GM12878 (cell line): ENCODE measurements around the gene RHOT1. TPM values are rescaled to one million over a fixed set of nuclear protein-coding genes. Genes with fewer than 3 reads are reported as not detected.
A peak's percentile ranks its signal among the peaks of the same experiment; 100 is the strongest.

Source experiments
- ATAC-seq: fragments of 200-7000 bp; cut with Tn5 transposase; 3 replicates; pipeline ENCODE4 v1.9.1; 2020; ENCODE audit warnings: mild to moderate bottlenecking, moderate library complexity
- BruUV-seq: library from RNA; stranded (reverse); fragments of 400-500 nt; replicated peaks from 2 replicates; lab custom pipeline; 2021; lab: Mats Ljungman, UMichigan
- CTCF ChIA-PET: fragments of 300-600 bp; sonication (Branson Sonifier 250); formaldehyde crosslinking; extraction: SDS; loops from one replicate; lab custom pipeline; 2021; ENCODE audit warnings: inconsistent platforms; lab: Yijun Ruan, JAX
- POLR2A ChIA-PET: fragments of 350-600 bp; formaldehyde crosslinking; extraction: SDS; loops from one replicate; lab custom pipeline; 2021; ENCODE audit warnings: inconsistent platforms; lab: Charles Lee
- RAD21 ChIA-PET: fragments of 300-600 bp; sonication (Branson Sonifier 250); formaldehyde crosslinking; loops from one replicate; lab custom pipeline; 2023; ENCODE audit warnings: antibody characterized with exemption; ENCODE audit not compliant: unreplicated experiment; lab: Charles Lee
- SMC1A ChIA-PET: fragments of 300-600 bp; sonication (Branson Sonifier 250); formaldehyde crosslinking; loops from one replicate; lab custom pipeline; 2023; ENCODE audit not compliant: unreplicated experiment, uncharacterized antibody; lab: Charles Lee
- DNase-seq: peaks from one replicate; pipeline ENCODE4 v3.0.0-alpha.2; 2011; ENCODE audit warnings: low read depth, low spot score
- FAIRE-seq: peaks from 3 replicates; lab custom pipeline; 2011; peaks lifted over from hg19 to GRCh38; lab: Jason Lieb, UNC
- H2AFZ ChIP-seq: 2 replicates; pipeline ENCODE4 v1.6.0; 2011; ENCODE audit warnings: low read depth, low read length, control low read depth; ENCODE audit not compliant: control insufficient read depth
- H3K27ac ChIP-seq: 2 replicates; pipeline ENCODE4 v1.5.1; 2011; ENCODE audit warnings: control low read depth; ENCODE audit not compliant: control insufficient read depth, insufficient read depth
- H3K27me3 ChIP-seq, 2 experiments: replicated peaks in 1 of 2; 2 replicates each; pipeline versions ENCODE4 v1.6.0 to v1.6.1; 2011; ENCODE audit warnings: low read length in 1 of 2; ENCODE audit not compliant: control insufficient read depth in 2 of 2, insufficient read depth in 2 of 2
- H3K36me3 ChIP-seq, 2 experiments: 2 replicates each; pipeline ENCODE4 v1.5.1; 2011; ENCODE audit warnings: low read length in 1 of 2; ENCODE audit not compliant: control insufficient read depth in 2 of 2, insufficient read depth in 2 of 2
- H3K4me1 ChIP-seq: 2 replicates; pipeline ENCODE4 v1.6.1; 2011; ENCODE audit warnings: mild to moderate bottlenecking, low read length, moderate library complexity, mixed read lengths; ENCODE audit not compliant: control insufficient read depth, insufficient read depth
- H3K4me2 ChIP-seq: 2 replicates; pipeline ENCODE4 v1.6.0; 2011; ENCODE audit warnings: control low read depth; ENCODE audit not compliant: control insufficient read depth, insufficient read depth
- H3K4me3 ChIP-seq: fragments of 200-600 bp; sonication (generic); 2 replicates; pipeline ENCODE4 v1.5.1; 2016
- H3K79me2 ChIP-seq: 2 replicates; pipeline ENCODE4 v1.6.0; 2011; ENCODE audit warnings: low read length; ENCODE audit not compliant: control insufficient read depth, insufficient read depth
- H3K9ac ChIP-seq: 2 replicates; pipeline ENCODE4 v1.8.0; 2011; ENCODE audit warnings: low read length, control low read depth, mixed read lengths; ENCODE audit not compliant: control insufficient read depth, insufficient read depth
- H3K9me3 ChIP-seq: replicated peaks from 3 replicates; pipeline ENCODE4 v1.5.1; 2011; ENCODE audit warnings: mild to moderate bottlenecking, low read length; ENCODE audit not compliant: control insufficient read depth, insufficient read depth
- H4K20me1 ChIP-seq: 2 replicates; pipeline ENCODE4 v1.6.0; 2011; ENCODE audit not compliant: control insufficient read depth, insufficient read depth
- BACH1 ChIP-seq: fragments of 450-650 bp; IDR thresholded peaks from 2 replicates; pipeline ENCODE4 v1.6.1; 2017; ENCODE audit warnings: mild to moderate bottlenecking, borderline replicate concordance
- BRCA1 ChIP-seq: IDR thresholded peaks from 2 replicates; pipeline ENCODE4 v1.6.1; 2011; ENCODE audit warnings: low read depth, low read length, improper control_type of control experiment
- E2F8 ChIP-seq: fragments of 450-650 bp; IDR thresholded peaks from 2 replicates; pipeline ENCODE4 v1.6.1; 2018; ENCODE audit warnings: mild to moderate bottlenecking, low read depth, moderate library complexity; ENCODE audit not compliant: partially characterized antibody
- EED ChIP-seq: sonication (generic); IDR thresholded peaks from 2 replicates; pipeline ENCODE4 v1.6.1; 2016; ENCODE audit warnings: antibody characterized with exemption, low read depth
- FOS ChIP-seq: IDR thresholded peaks from 3 replicates; pipeline ENCODE4 v1.6.1; 2011; ENCODE audit warnings: borderline replicate concordance; ENCODE audit not compliant: insufficient read length; ENCODE audit errors: extremely low read depth
- NFIC ChIP-seq: IDR thresholded peaks from 2 replicates; pipeline ENCODE4 v1.6.1; 2012; ENCODE audit warnings: low read depth, mild to moderate bottlenecking, inconsistent platforms, low read length, moderate library complexity
- NFXL1 ChIP-seq: fragments of 450-650 bp; IDR thresholded peaks from 2 replicates; pipeline ENCODE4 v1.6.1; 2017; ENCODE audit warnings: antibody characterized with exemption, mild to moderate bottlenecking, borderline replicate concordance
- NFYB ChIP-seq: IDR thresholded peaks from 2 replicates; pipeline ENCODE4 v1.6.1; 2011; ENCODE audit warnings: low read depth, mild to moderate bottlenecking, low read length, improper control_type of control experiment, moderate library complexity; ENCODE audit not compliant: insufficient read depth
- PKNOX1 ChIP-seq: fragments of 450-650 bp; IDR thresholded peaks from 2 replicates; pipeline ENCODE4 v1.6.1; 2016; ENCODE audit warnings: mild to moderate bottlenecking
- PML ChIP-seq: IDR thresholded peaks from 2 replicates; pipeline ENCODE4 v1.6.1; 2012; ENCODE audit warnings: low read length, inconsistent platforms
- POLR2AphosphoS5 ChIP-seq: IDR thresholded peaks from 2 replicates; pipeline ENCODE4 v1.6.1; 2011; ENCODE audit warnings: mild to moderate bottlenecking, low read length, inconsistent platforms
- POU2F2 ChIP-seq: IDR thresholded peaks from 3 replicates; pipeline ENCODE4 v1.6.1; 2011; ENCODE audit warnings: low read depth, mild to moderate bottlenecking, low read length, borderline replicate concordance
- SUPT20H ChIP-seq: IDR thresholded peaks from 2 replicates; pipeline ENCODE4 v1.6.1; 2011; ENCODE audit warnings: low read depth, mild to moderate bottlenecking, low read length, moderate library complexity, borderline replicate concordance; ENCODE audit not compliant: control insufficient read depth
- TARDBP ChIP-seq: IDR thresholded peaks from 2 replicates; pipeline ENCODE4 v1.6.1; 2016; ENCODE audit warnings: borderline replicate concordance
- TCF12 ChIP-seq: IDR thresholded peaks from 2 replicates; pipeline ENCODE4 v1.6.1; 2011; ENCODE audit warnings: low read depth, mild to moderate bottlenecking, low read length
- USF1 ChIP-seq: IDR thresholded peaks from 2 replicates; pipeline ENCODE4 v1.6.1; 2011; ENCODE audit warnings: borderline replicate concordance, low read depth, mild to moderate bottlenecking, moderate library complexity, mixed read lengths, low read length; ENCODE audit not compliant: insufficient read depth; ENCODE audit errors: extremely low read length
- ZNF217 ChIP-seq: fragments of 450-650 bp; IDR thresholded peaks from 2 replicates; pipeline ENCODE4 v1.6.1; 2017; ENCODE audit warnings: antibody characterized with exemption, mild to moderate bottlenecking
- WGBS: methylation state at CpG from one replicate; pipeline ENCODE4 v1.1.6; 2016; ENCODE audit warnings: low lambda C conversion rate; ENCODE audit not compliant: insufficient replicate concordance, insufficient coverage; ENCODE audit errors: missing lambda C conversion rate; 5-methylcytosine and 5-hydroxymethylcytosine counted together
- in situ Hi-C: fragments of 300-500 bp; cut with MboI; formaldehyde crosslinking; loops from 9 replicates; pipeline ENCODE4 v1.14.3; 2018; ENCODE audit warnings: mixed read lengths
- intact Hi-C: fragments of 100-400 bp; cut with micrococcal nuclease; formaldehyde crosslinking; loops from one replicate; pipeline ENCODE4 v1.14.2; 2022; ENCODE audit not compliant: unreplicated experiment
- polyA plus RNA-seq, 11 experiments: library from polyadenylated mRNA; depleted of rRNA in 4 of 11; unstranded in 6 of 11; stranded (reverse) in 5 of 11; fragments of >200 nt; fragmentation: Nextera tagmentation in 4 of 11; fragmentation: Illumina TruSeq in 1 of 11; extraction: Ambion mirVana in 4 of 11; extraction: Trizol in 1 of 11; gene quantifications; 1 replicate in 1 of 11; 2 replicates in 10 of 11; pipeline versions ENCODE4 v1.2.1 to v1.2.3, GENCODE V29; 2011 to 2016; ENCODE audit warnings: inconsistent platforms in 2 of 11, missing spikeins in 2 of 11, low read depth in 1 of 11
- total RNA-seq, 4 experiments: library from RNA; depleted of rRNA in 3 of 4; stranded (reverse); fragments of >200 nt in 3 of 4; fragmentation: Illumina TruSeq in 1 of 4; extraction: Trizol in 1 of 4; gene quantifications; 2 replicates each; pipeline versions ENCODE4 v1.2.1 to v1.2.3, GENCODE V29; 2013 to 2021

RHOT1 gene
- total and polyA plus RNA-seq, 10 of the 15 experiments (the other 5 are each of a cell fraction or from before 2014, with no cell fraction given) = 13.3 to 68.2 (median 22.8) TPM

GRCh38 chr17:32142857-32143526 lies 690 bp downstream of the RHOT1 start (continued):
- TF ChIP-seq PKNOX1 (0 out of 2 replicates have a peak, but pooled peaks have one; percentile 12), POLR2AphosphoS5 (no peak), NFIC (no peak), BRCA1 (no peak), EED (peak; percentile 33; the same call in 1 of the 2 replicates), POU2F2 (no peak), NFYB (0 out of 2 replicates have a peak, but pooled peaks have one; percentile 57), TCF12 (no peak), FOS (no peak), NFXL1 (no peak)

- peak overlapping the region; percentile 95 for H3K4me3 ChIP-seq
- H3K9ac ChIP-seq = peak overlapping the region; percentile 83
- CTCF ChIA-PET = no interaction called here
- H3K4me2 ChIP-seq = peak overlapping the region; percentile 70
- POLR2A ChIA-PET = interaction anchor here (0.6 to 1.8 kb wide), 4 partner anchors 15 to 175 kb away, joined by 3 to 6 read pairs (median 5); partner anchors contain the start of gene LRRC37B
- no peaks in the 10 kb centered on the region for H4K20me1 ChIP-seq
- in situ Hi-C loops = loop anchor here (5.0 kb wide), 1 partner anchor 136 kb away; the partner anchor contains the start of gene LRRC37B
- H3K4me1 ChIP-seq = peaks cover 4% of the 10 kb centered on the region
- ATAC-seq (no peak), DNase-seq (no peak), FAIRE-seq (no peak)
- H3K9me3 ChIP-seq = no peaks in the 10 kb centered on the region
- H3K36me3 ChIP-seq = no peaks in the 10 kb centered on the region; a peak in 1 of 4 replicates
- TF ChIP-seq PML (no peak), SUPT20H (no peak), E2F8 (no peak), USF1 (no peak), ZNF217 (no peak), BACH1 (no peak), TARDBP (no peak)
- no peaks in the 10 kb centered on the region for H3K27me3 ChIP-seq
- SMC1A ChIA-PET = no interaction called here
- RAD21 ChIA-PET = no interaction called here
- BruUV-seq = TSS peak; percentile 71
- WGBS = 68% methylated on average over 6 of the region's 6 CpGs
- no peak overlapping the region for H2AFZ ChIP-seq
- no peak overlapping the region for H3K27ac ChIP-seq
- peaks cover 33% of the 10 kb centered on the region for H3K79me2 ChIP-seq
- intact Hi-C loops = no loop called here
Observed at GRCh38 chr17:32143527-32143870, 1.2 kb downstream of the RHOT1 start.
